WTC11 (cell line): ENCODE data around the gene FAM124A. TPM values are rescaled to one million over a fixed set of nuclear protein-coding genes. Genes with fewer than 3 reads are reported as not detected.

Source experiments
- ATAC-seq: fragments of 200-7000 bp; cut with Tn5 transposase; 2 replicates; pipeline ENCODE4 v1.10.0; 2021; ENCODE audit warnings: mild to moderate bottlenecking, moderate library complexity
- CTCF ChIA-PET: fragments of 300-600 bp; sonication (Branson Sonifier 250); formaldehyde crosslinking; loops from one replicate; lab custom pipeline; 2021; ENCODE audit warnings: antibody characterized with exemption; lab: Charles Lee
- POLR2A ChIA-PET: fragments of 350-600 bp; sonication (Branson Sonifier 250); formaldehyde crosslinking; loops from one replicate; lab custom pipeline; 2021; ENCODE audit warnings: antibody characterized with exemption; lab: Charles Lee
- DNase-seq: peaks from one replicate; pipeline ENCODE4 v3.0.0; 2021; ENCODE audit warnings: low spot score
- H3K27ac Mint-ChIP-seq: 2 replicates; pipeline ENCODE4 v1.8.0; 2021; ENCODE audit warnings: mixed read lengths
- H3K27me3 Mint-ChIP-seq: 2 replicates; pipeline ENCODE4 v1.8.0; 2021; ENCODE audit warnings: low read depth, mild to moderate bottlenecking, moderate library complexity, mixed read lengths
- H3K36me3 Mint-ChIP-seq: 2 replicates; pipeline ENCODE4 v1.8.0; 2021; ENCODE audit warnings: mixed read lengths
- H3K4me1 Mint-ChIP-seq: 2 replicates; pipeline ENCODE4 v1.8.0; 2022; ENCODE audit warnings: mixed read lengths
- H3K4me3 Mint-ChIP-seq: 2 replicates; pipeline ENCODE4 v1.8.0; 2021; ENCODE audit warnings: mild to moderate bottlenecking, moderate library complexity, mixed read lengths
- H3K9me3 Mint-ChIP-seq: 2 replicates; pipeline ENCODE4 v1.8.0; 2021; ENCODE audit warnings: mixed read lengths
- CREM ChIP-seq: sonication (generic); formaldehyde crosslinking; IDR thresholded peaks from 2 replicates; pipeline ENCODE4 v1.8.1; 2022; ENCODE audit warnings: mild to moderate bottlenecking, missing genetic modification reagents, moderate library complexity
- E2F1 ChIP-seq: sonication (generic); formaldehyde crosslinking; IDR thresholded peaks from 2 replicates; pipeline ENCODE4 v1.8.0; 2022; ENCODE audit warnings: mild to moderate bottlenecking, missing genetic modification reagents
- ELF4 ChIP-seq: sonication (generic); formaldehyde crosslinking; IDR thresholded peaks from 2 replicates; pipeline ENCODE4 v1.8.1; 2022; ENCODE audit warnings: low read depth, mild to moderate bottlenecking, moderate library complexity, missing genetic modification reagents
- FOXJ3 ChIP-seq: sonication (generic); formaldehyde crosslinking; IDR thresholded peaks from 2 replicates; pipeline ENCODE4 v1.9.0; 2021; ENCODE audit warnings: missing genetic modification reagents, mild to moderate bottlenecking, borderline replicate concordance
- FOXP4 ChIP-seq: sonication (generic); formaldehyde crosslinking; IDR thresholded peaks from 2 replicates; pipeline ENCODE4 v1.8.0; 2022; ENCODE audit warnings: mild to moderate bottlenecking, missing genetic modification reagents
- GABPB1 ChIP-seq: sonication (generic); formaldehyde crosslinking; IDR thresholded peaks from 2 replicates; pipeline ENCODE4 v1.8.1; 2023; ENCODE audit warnings: mild to moderate bottlenecking, missing genetic modification reagents
- GRHL2 ChIP-seq: fragments of 250-450 bp; sonication (Bioruptor Pico); IDR thresholded peaks from 2 replicates; pipeline ENCODE4 v1.8.0; 2022; ENCODE audit warnings: mild to moderate bottlenecking, moderate library complexity; ENCODE audit not compliant: insufficient replicate concordance, severe bottlenecking
- GTF2I ChIP-seq: fragments of 250-450 bp; sonication (Bioruptor Pico); conservative IDR thresholded peaks from 2 replicates; pipeline ENCODE4 v1.4.0; 2021; ENCODE audit warnings: mild to moderate bottlenecking
- IRF2 ChIP-seq: sonication (generic); formaldehyde crosslinking; IDR thresholded peaks from 2 replicates; pipeline ENCODE4 v1.8.0; 2022; ENCODE audit warnings: low read depth, missing genetic modification reagents, borderline replicate concordance
- MXD4 ChIP-seq: fragments of 250-450 bp; sonication (Bioruptor Pico); IDR thresholded peaks from 2 replicates; pipeline ENCODE4 v1.8.0; 2021; ENCODE audit warnings: mild to moderate bottlenecking, moderate library complexity, borderline replicate concordance
- NFYB ChIP-seq: sonication (generic); formaldehyde crosslinking; conservative IDR thresholded peaks from 2 replicates; pipeline ENCODE4 v1.8.0; 2022; ENCODE audit warnings: low read depth, missing genetic modification reagents
- SMAD3 ChIP-seq: sonication (generic); formaldehyde crosslinking; IDR thresholded peaks from 2 replicates; pipeline ENCODE4 v1.8.0; 2022; ENCODE audit warnings: missing genetic modification reagents, mild to moderate bottlenecking, borderline replicate concordance
- TCF7 ChIP-seq: sonication (generic); formaldehyde crosslinking; IDR thresholded peaks from 2 replicates; pipeline ENCODE4 v1.8.0; 2022; ENCODE audit warnings: mild to moderate bottlenecking, low read depth, missing genetic modification reagents, moderate library complexity
- TEAD1 ChIP-seq: sonication (generic); formaldehyde crosslinking; IDR thresholded peaks from 2 replicates; pipeline ENCODE4 v1.8.0; 2022; ENCODE audit warnings: mild to moderate bottlenecking, missing genetic modification reagents
- TEAD4 ChIP-seq: sonication (generic); formaldehyde crosslinking; IDR thresholded peaks from 2 replicates; pipeline ENCODE4 v1.8.0; 2022; ENCODE audit warnings: mild to moderate bottlenecking, missing genetic modification reagents
- ZNF532 ChIP-seq: fragments of 250-450 bp; sonication (Bioruptor Pico); IDR thresholded peaks from 2 replicates; pipeline ENCODE4 v1.9.0; 2021; ENCODE audit warnings: mild to moderate bottlenecking, borderline replicate concordance
- total RNA-seq: library from RNA; stranded (reverse); gene quantifications from 3 replicates; pipeline ENCODE4 v1.2.3, GENCODE V29; 2021
- TF ChIP-seq, protein P1 (sequence below): sonication (generic); formaldehyde crosslinking; conservative IDR thresholded peaks from 2 replicates; pipeline ENCODE4 v1.8.1; 2022; ENCODE audit warnings: mild to moderate bottlenecking, missing genetic modification reagents
- TF ChIP-seq, protein P2 (sequence below): fragments of 250-450 bp; sonication (Bioruptor Pico); conservative IDR thresholded peaks from 2 replicates; pipeline ENCODE4 v1.9.0; 2021; ENCODE audit warnings: mild to moderate bottlenecking
- TF ChIP-seq, protein P3 (sequence below): sonication (generic); formaldehyde crosslinking; IDR thresholded peaks from 2 replicates; pipeline ENCODE4 v1.8.0; 2022; ENCODE audit warnings: mild to moderate bottlenecking, missing genetic modification reagents
- TF ChIP-seq, protein P4 (sequence below): sonication (generic); formaldehyde crosslinking; IDR thresholded peaks from 2 replicates; pipeline ENCODE4 v1.8.1; 2022; ENCODE audit warnings: low read depth, mild to moderate bottlenecking, moderate library complexity, missing genetic modification reagents, borderline replicate concordance
- TF ChIP-seq, protein P5 (sequence below): sonication (generic); formaldehyde crosslinking; IDR thresholded peaks from 2 replicates; pipeline ENCODE4 v1.8.0; 2022; ENCODE audit warnings: missing genetic modification reagents

The FAM124A gene
- total RNA-seq, 1 experiment from 2014 or later, result 45.8 TPM

GRCh38 chr13:51318876-51319275, 96.7 kb downstream of the FAM124A start (continued):
- TF ChIP-seq FOXP4 (CRISPR knock-in tag), result no peak
- no peak for TF ChIP-seq TCF7
- no peak for TF ChIP-seq TEAD1 (CRISPR knock-in tag)
- TF ChIP-seq, protein P1, sequence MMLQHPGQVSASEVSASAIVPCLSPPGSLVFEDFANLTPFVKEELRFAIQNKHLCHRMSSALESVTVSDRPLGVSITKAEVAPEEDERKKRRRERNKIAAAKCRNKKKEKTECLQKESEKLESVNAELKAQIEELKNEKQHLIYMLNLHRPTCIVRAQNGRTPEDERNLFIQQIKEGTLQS (CRISPR knock-in tag), result no peak
- TF ChIP-seq, protein P2, sequence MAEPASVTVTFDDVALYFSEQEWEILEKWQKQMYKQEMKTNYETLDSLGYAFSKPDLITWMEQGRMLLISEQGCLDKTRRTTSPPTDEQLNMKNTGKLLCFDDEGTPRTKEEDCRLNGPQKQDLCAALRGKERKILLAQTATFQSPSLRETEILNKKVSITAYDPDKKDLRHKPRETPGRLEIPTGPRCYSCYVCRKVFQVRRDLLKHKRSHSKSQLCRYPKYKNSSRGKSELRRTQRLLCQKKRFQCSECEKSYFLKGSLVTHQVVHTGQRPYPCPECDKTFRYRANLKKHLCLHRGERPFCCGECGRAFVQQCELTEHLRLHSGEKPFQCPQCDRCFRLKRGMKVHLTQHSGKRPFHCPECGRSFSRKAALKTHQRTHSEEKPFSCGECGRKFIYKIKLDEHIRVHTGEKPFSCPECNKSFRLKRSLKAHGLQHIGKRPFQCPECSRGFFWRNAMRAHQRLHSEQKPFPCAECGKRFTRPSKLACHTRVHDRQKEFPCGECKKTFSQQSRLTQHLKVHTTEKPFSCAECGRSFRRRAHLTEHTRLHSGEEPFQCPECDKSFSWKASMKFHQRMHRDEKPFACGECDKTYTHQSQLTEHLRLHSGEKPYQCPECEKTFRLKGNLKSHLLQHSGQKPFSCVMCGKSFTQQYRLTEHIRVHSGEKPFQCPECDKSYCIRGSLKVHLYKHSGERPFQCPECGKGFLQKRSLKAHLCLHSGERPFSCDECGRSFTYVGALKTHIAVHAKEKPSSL, result no peak
- no peak for TF ChIP-seq ZNF532
- no peak for TF ChIP-seq GRHL2 (CRISPR knock-in tag)
- TF ChIP-seq MXD4 (CRISPR knock-in tag), result no peak
- no peak for TF ChIP-seq GTF2I (CRISPR knock-in tag)
- TF ChIP-seq FOXJ3 (CRISPR knock-in tag), result no peak
- TF ChIP-seq GABPB1, result no peak
- no peak for TF ChIP-seq CREM (CRISPR knock-in tag)
- TF ChIP-seq, all 79 proteins: peak for 0

- no peak overlapping the region for H3K27ac Mint-ChIP-seq
- H3K27me3 Mint-ChIP-seq, result peaks cover 10% of the 10 kb centered on the region; the same call in 1 of the 2 replicates
- H3K4me1 Mint-ChIP-seq, result peaks cover 41% of the 10 kb centered on the region
- H3K4me3 Mint-ChIP-seq, result no peak overlapping the region
- POLR2A ChIA-PET, result no interaction called here
- DNase-seq (no peak), ATAC-seq (no peak)
- H3K9me3 Mint-ChIP-seq, result no peaks in the 10 kb centered on the region
- CTCF ChIA-PET, result interaction anchor here (1.4 kb wide), 1 partner anchor 113 kb away, joined by 3 read pairs; no protein-coding TSS in a partner anchor
- H3K36me3 Mint-ChIP-seq, result no peaks in the 10 kb centered on the region
- TF ChIP-seq, protein P3, sequence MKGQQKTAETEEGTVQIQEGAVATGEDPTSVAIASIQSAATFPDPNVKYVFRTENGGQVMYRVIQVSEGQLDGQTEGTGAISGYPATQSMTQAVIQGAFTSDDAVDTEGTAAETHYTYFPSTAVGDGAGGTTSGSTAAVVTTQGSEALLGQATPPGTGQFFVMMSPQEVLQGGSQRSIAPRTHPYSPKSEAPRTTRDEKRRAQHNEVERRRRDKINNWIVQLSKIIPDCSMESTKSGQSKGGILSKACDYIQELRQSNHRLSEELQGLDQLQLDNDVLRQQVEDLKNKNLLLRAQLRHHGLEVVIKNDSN (CRISPR knock-in tag), result no peak
- TF ChIP-seq TEAD4 (CRISPR knock-in tag) (no peak), E2F1 (CRISPR knock-in tag) (no peak), SMAD3 (CRISPR knock-in tag) (no peak), NFYB (CRISPR knock-in tag) (no peak), GTF2I (CRISPR knock-in tag) (no peak), IRF2 (no peak), ELF4 (CRISPR knock-in tag) (no peak)
- TF ChIP-seq, protein P4, sequence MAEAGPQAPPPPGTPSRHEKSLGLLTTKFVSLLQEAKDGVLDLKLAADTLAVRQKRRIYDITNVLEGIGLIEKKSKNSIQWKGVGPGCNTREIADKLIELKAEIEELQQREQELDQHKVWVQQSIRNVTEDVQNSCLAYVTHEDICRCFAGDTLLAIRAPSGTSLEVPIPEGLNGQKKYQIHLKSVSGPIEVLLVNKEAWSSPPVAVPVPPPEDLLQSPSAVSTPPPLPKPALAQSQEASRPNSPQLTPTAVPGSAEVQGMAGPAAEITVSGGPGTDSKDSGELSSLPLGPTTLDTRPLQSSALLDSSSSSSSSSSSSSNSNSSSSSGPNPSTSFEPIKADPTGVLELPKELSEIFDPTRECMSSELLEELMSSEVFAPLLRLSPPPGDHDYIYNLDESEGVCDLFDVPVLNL (CRISPR knock-in tag), result no peak
- TF ChIP-seq, protein P5, sequence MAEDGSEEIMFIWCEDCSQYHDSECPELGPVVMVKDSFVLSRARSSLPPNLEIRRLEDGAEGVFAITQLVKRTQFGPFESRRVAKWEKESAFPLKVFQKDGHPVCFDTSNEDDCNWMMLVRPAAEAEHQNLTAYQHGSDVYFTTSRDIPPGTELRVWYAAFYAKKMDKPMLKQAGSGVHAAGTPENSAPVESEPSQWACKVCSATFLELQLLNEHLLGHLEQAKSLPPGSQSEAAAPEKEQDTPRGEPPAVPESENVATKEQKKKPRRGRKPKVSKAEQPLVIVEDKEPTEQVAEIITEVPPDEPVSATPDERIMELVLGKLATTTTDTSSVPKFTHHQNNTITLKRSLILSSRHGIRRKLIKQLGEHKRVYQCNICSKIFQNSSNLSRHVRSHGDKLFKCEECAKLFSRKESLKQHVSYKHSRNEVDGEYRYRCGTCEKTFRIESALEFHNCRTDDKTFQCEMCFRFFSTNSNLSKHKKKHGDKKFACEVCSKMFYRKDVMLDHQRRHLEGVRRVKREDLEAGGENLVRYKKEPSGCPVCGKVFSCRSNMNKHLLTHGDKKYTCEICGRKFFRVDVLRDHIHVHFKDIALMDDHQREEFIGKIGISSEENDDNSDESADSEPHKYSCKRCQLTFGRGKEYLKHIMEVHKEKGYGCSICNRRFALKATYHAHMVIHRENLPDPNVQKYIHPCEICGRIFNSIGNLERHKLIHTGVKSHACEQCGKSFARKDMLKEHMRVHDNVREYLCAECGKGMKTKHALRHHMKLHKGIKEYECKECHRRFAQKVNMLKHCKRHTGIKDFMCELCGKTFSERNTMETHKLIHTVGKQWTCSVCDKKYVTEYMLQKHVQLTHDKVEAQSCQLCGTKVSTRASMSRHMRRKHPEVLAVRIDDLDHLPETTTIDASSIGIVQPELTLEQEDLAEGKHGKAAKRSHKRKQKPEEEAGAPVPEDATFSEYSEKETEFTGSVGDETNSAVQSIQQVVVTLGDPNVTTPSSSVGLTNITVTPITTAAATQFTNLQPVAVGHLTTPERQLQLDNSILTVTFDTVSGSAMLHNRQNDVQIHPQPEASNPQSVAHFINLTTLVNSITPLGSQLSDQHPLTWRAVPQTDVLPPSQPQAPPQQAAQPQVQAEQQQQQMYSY (CRISPR knock-in tag), result no peak
Measured at GRCh38 chr13:51321836-51322235, 99.6 kb downstream of the FAM124A start.
